Measurements from ENCODE around the gene LCE1E. TPM values are rescaled to one million over a fixed set of nuclear protein-coding genes. Genes with fewer than 3 reads are reported as not detected.

LCE1E gene
- total and polyA plus RNA-seq, 2 experiments from 2014 or later: not detected

DNA sequence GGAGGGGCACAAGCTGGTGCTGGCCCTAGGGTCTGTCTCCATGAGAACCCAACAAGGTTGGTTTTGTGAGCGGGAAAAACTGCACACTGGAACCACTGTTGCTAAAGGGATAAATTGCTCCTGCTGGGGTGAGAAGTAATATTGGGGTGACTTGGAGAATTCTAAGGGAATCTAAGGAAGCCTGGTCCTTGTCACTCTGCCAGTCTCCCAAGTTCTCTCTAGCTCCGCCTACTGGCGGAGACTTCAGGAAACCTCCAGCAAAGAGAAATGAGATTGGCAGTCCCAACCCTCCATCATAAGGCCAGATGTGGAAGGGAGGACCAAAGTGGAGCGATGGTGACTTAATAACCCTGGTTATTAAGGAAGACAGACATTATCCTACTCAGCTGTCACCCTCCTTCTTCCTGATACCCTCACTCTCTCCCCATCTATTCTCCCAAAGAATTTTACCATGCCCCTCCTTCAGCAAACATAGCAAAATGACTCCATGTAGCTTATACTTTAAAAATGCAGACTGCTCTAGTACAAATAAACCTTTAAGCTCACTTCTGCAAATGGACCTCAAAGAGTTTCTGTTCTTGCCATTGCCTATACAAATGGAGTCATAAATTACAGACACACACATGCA, 8.4 kb upstream of the LCE1E start:
- Histone ChIP-seq H3K9me3 (ENCODE audit: low read depth) (peaks cover 4% of the 10 kb centered on the region), H3K4me3 (no peak overlapping the region), H3K36me3 (no peaks in the 10 kb centered on the region), H3K27me3 (no peaks in the 10 kb centered on the region), H3K27ac (no peak overlapping the region), H3K4me1 (ENCODE audit: low read depth) (no peaks in the 10 kb centered on the region)
- no peak for DNase-seq (ENCODE audit: low read depth in 1 of 2, low spot score in 1 of 2)
- TF ChIP-seq, protein P1, sequence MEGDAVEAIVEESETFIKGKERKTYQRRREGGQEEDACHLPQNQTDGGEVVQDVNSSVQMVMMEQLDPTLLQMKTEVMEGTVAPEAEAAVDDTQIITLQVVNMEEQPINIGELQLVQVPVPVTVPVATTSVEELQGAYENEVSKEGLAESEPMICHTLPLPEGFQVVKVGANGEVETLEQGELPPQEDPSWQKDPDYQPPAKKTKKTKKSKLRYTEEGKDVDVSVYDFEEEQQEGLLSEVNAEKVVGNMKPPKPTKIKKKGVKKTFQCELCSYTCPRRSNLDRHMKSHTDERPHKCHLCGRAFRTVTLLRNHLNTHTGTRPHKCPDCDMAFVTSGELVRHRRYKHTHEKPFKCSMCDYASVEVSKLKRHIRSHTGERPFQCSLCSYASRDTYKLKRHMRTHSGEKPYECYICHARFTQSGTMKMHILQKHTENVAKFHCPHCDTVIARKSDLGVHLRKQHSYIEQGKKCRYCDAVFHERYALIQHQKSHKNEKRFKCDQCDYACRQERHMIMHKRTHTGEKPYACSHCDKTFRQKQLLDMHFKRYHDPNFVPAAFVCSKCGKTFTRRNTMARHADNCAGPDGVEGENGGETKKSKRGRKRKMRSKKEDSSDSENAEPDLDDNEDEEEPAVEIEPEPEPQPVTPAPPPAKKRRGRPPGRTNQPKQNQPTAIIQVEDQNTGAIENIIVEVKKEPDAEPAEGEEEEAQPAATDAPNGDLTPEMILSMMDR (IDR thresholded peaks at IDR 0.05; ENCODE audit: low read depth, low read length): no peak

DNA sequence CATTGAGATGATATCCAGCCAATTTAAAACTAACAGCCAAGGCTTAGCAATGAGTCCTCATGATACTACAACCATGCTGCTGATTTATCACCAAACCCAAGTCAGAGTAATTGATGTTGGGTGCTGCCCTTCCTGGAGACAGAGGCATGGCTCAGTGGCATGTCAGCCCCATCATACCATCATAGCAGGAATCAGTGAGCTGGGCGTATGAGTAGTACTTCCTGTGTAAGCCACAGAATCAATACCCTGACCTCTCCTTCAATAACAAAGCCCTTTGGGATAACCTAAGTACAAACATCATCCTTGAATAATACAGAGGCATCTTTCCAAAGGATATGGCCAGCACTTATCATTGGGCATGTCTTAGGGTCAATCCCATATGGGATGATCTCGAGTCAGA, 3.0 kb upstream of the LCE1E start:
- Histone ChIP-seq H3K9me3 (ENCODE audit: low read depth) (peaks cover 4% of the 10 kb centered on the region), H3K27me3 (no peaks in the 10 kb centered on the region), H3K27ac (no peak overlapping the region), H3K36me3 (no peaks in the 10 kb centered on the region), H3K4me3 (no peak overlapping the region), H3K4me1 (ENCODE audit: low read depth) (no peaks in the 10 kb centered on the region)
- TF ChIP-seq, protein P1 (IDR thresholded peaks at IDR 0.05; ENCODE audit: low read depth, low read length): no peak
- DNase-seq (ENCODE audit: low read depth in 1 of 2, low spot score in 1 of 2): no peak

GRCh38 chr1:152795686-152796085, 9.6 kb downstream of the LCE1E start:
- TF ChIP-seq, protein P1 (IDR thresholded peaks at IDR 0.05; ENCODE audit: low read depth, low read length): no peak
- Histone ChIP-seq H3K27ac (no peak overlapping the region), H3K36me3 (no peaks in the 10 kb centered on the region), H3K4me1 (ENCODE audit: low read depth) (no peaks in the 10 kb centered on the region), H3K9me3 (ENCODE audit: low read depth) (peaks cover 3% of the 10 kb centered on the region), H3K27me3 (no peaks in the 10 kb centered on the region), H3K4me3 (no peak overlapping the region)
- DNase-seq (ENCODE audit: low read depth in 1 of 2, low spot score in 1 of 2): no peak

- Histone ChIP-seq H3K4me1 (ENCODE audit: low read depth) (no peaks in the 10 kb centered on the region), H3K27me3 (no peaks in the 10 kb centered on the region), H3K9me3 (ENCODE audit: low read depth) (peaks cover 4% of the 10 kb centered on the region), H3K36me3 (no peaks in the 10 kb centered on the region), H3K27ac (no peak within 1 kb of the TSS), H3K4me3 (no peak within 1 kb of the TSS)
- TF ChIP-seq, protein P1 (IDR thresholded peaks at IDR 0.05; ENCODE audit: low read depth, low read length): no peak
- DNase-seq (ENCODE audit: low read depth in 1 of 2, low spot score in 1 of 2): no peak
These were observed 10.4 kb downstream of the LCE1E start, which contains the start of gene LCE1D for GRCh38 chr1:152796421-152796820. Gene LCE1D (plus strand): TSS chr1:152796721. CDS start chr1:152797795, 1,074 bp downstream.

DNA sequence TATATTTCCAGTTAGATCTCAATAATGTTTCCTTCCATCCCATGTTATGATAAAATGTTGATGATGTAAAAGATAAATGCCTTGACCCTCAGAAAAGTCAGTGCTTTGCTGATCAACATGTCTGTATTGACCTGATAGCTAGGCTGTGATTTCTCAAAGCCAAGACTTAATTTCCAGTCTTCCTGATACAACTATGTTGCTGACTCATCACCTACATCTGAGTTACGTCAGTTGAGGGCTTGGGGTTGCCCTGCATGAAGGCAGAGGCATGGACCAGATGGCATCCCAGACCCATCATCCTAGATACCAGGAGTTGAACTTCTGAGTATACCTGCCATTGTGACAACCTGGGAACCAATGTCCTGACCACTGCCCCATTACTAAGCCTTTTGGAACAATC, 15.3 kb downstream of the LCE1E start:
- peaks cover 4% of the 10 kb centered on the region for H3K9me3 ChIP-seq (ENCODE audit: low read depth)
- no peaks in the 10 kb centered on the region for H3K4me1 ChIP-seq (ENCODE audit: low read depth)
- H3K27me3 ChIP-seq: no peaks in the 10 kb centered on the region
- H3K4me3 ChIP-seq: no peak overlapping the region
- no peak for DNase-seq (ENCODE audit: low read depth in 1 of 2, low spot score in 1 of 2)
- H3K27ac ChIP-seq: no peak overlapping the region
- TF ChIP-seq, protein P1 (IDR thresholded peaks at IDR 0.05; ENCODE audit: low read depth, low read length): no peak
- H3K36me3 ChIP-seq: no peaks in the 10 kb centered on the region
